ENCODE results near the gene KCNE2.
"Not testable (repeated sequence)": the region's sequence is repeated elsewhere in the genome, so short reads cannot be mapped to it uniquely, and the experiment has no call there.

The KCNE2 gene

DNA sequence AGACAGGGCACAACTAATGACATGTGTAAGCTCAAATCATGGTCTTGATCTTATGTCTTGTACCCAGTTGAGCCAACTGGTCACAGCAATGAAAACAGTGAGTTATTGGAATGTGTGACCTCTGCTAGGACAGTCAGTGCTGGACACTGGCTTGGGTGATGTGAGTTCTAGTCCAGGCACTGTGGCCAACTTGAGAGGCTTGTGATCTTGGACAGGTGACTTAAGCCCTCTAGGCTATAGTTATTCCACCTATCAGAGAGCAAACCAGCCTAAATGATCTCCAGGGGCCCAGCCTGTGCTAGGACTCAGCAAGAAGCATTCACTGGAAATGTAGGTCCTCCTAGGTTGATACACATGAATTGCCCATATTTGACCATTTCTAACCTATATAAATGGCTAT, 1.1 kb downstream of the KCNE2 start:
- Histone ChIP-seq H3K9me3 (no peaks in the 10 kb centered on the region), H3K4me2 (no peak overlapping the region), H3K9ac (no peak overlapping the region), H3K27me3 (no peaks in the 10 kb centered on the region), H3K4me1 (peaks cover 13% of the 10 kb centered on the region; the same call in 1 of the 2 replicates), H3K36me3 (no peaks in the 10 kb centered on the region), H3K27ac (no peak overlapping the region), H3K4me3 (no peak overlapping the region), H4K20me1 (no peaks in the 10 kb centered on the region)
- TF ChIP-seq Cebpa-rat (IDR thresholded peaks at IDR 0.05) = no peak

DNA sequence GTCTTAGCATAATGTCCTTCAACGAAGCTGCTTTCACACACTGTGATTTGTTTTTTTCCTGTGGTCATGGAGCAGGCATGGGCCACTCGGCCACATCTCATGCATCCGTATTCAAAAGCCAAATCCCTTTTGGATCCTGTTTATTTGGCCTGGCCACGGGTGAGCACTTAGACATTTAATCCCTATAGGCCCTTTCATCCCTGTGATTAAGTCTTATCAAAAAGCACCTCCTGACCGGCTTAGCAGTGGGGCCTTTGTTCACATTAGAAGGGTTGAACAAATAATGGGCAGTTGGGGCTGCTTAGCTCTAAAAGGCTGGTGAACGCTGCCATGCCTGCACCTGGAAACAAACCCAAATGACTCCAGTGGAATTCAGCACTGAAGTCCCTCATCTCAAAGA, 2.0 kb downstream of the KCNE2 start:
- Histone ChIP-seq H3K9me3 (no peaks in the 10 kb centered on the region), H3K4me2 (no peak overlapping the region)
- TF ChIP-seq Cebpa-rat (IDR thresholded peaks at IDR 0.05) = no peak

DNA sequence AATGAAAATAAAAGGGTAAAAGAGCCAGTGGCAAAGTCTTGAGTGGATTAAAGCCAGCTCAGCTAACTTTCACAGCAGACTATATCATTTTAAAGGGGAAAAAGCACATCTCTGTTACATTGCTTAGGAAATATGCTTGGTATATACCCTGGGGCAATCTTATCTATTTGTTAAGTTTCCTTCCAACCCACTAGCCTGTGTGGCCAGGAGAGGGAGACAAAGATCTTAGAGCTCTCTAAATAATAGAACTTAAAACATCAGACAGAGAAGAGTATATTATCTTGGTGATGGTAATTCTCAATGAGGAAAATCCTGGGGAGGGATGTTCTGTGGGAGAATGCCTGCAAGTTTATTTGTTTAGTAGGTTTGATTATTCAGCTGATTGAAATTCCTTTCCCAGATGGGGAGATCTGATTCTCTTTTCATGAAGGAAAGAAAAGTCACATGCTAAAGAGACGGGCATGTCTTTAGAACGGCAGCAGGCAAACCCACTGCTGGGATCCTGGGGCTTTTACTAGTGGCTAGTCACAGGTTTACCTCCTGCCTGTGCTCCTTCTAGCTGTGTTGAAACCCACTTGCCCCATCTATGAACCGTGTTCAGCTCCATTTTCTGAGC, 3.6 kb downstream of the KCNE2 start:
- Histone ChIP-seq H3K27ac (no peak overlapping the region), H3K4me1 (no peaks in the 10 kb centered on the region), H3K9ac (no peak overlapping the region), H4K20me1 (no peaks in the 10 kb centered on the region), H3K27me3 (no peaks in the 10 kb centered on the region), H3K4me3 (no peak overlapping the region), H3K36me3 (no peaks in the 10 kb centered on the region), H3K4me2 (no peak overlapping the region), H3K9me3 (no peaks in the 10 kb centered on the region)
- no peak for TF ChIP-seq Cebpa-rat (IDR thresholded peaks at IDR 0.05)

More for the DNA sequence above, 2.0 kb downstream of the KCNE2 start:
- no peak overlapping the region for H3K4me3 ChIP-seq
- H3K9ac ChIP-seq = no peak overlapping the region
- peaks cover 13% of the 10 kb centered on the region; the same call in 1 of the 2 replicates for H3K4me1 ChIP-seq
- H3K27me3 ChIP-seq = no peaks in the 10 kb centered on the region
- H3K36me3 ChIP-seq = no peaks in the 10 kb centered on the region
- H3K27ac ChIP-seq = no peak overlapping the region
- H4K20me1 ChIP-seq = no peaks in the 10 kb centered on the region

DNA sequence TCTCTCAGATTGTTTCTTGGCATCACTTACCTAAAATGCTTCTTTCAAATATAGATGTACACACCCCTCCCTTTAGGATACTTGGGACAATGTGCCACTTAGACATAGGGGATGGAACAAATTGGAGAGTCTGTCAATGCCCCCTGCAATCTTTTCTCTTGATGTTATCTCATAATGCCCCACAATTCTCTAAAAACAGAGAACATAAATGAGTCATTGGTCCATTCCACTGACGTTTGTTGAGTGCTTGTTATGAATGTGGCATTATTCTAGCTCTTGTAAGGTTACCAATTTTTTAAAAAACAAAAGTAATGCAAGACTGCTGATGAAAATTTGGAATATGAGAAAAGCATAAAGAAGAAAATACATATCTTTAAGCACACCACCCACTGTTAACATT, 5.9 kb downstream of the KCNE2 start:
- no peaks in the 10 kb centered on the region for H3K36me3 ChIP-seq
- H3K27ac ChIP-seq = no peak overlapping the region
- no peaks in the 10 kb centered on the region for H3K9me3 ChIP-seq
- no peaks in the 10 kb centered on the region for H3K4me1 ChIP-seq
- TF ChIP-seq Cebpa-rat (IDR thresholded peaks at IDR 0.05) = no peak
- H3K4me2 ChIP-seq = no peak overlapping the region
- H4K20me1 ChIP-seq = no peaks in the 10 kb centered on the region
- H3K9ac ChIP-seq = no peak overlapping the region
- H3K4me3 ChIP-seq = no peak overlapping the region
- no peaks in the 10 kb centered on the region for H3K27me3 ChIP-seq

DNA sequence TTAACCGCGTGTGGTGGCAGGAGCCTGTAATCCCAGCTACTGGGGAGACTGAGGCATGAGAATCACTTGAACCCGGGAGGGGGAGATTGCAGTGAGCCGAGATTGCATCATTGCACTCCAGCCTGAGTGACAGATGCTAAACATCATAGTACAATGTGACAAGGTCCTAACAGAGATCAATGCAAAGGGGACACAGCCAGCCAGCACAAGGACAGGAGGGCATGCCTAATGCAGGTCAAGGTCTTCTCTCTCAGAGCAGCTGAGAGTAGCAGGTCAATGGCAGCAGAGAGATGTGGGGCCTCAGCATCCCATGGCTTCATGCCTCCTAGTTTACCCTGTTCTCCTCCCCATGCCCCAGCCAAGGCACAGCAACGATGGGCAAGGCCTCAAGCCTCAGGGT, 8.5 kb downstream of the KCNE2 start:
- H3K4me2 ChIP-seq = no peak overlapping the region
- no peaks in the 10 kb centered on the region for H3K9me3 ChIP-seq
- H4K20me1 ChIP-seq = no peaks in the 10 kb centered on the region
- no peak for TF ChIP-seq Cebpa-rat (IDR thresholded peaks at IDR 0.05)
- no peak overlapping the region for H3K27ac ChIP-seq
- H3K9ac ChIP-seq = no peak overlapping the region
- no peaks in the 10 kb centered on the region for H3K4me1 ChIP-seq
- no peaks in the 10 kb centered on the region for H3K27me3 ChIP-seq
- H3K36me3 ChIP-seq = no peaks in the 10 kb centered on the region
- no peak overlapping the region for H3K4me3 ChIP-seq

DNA sequence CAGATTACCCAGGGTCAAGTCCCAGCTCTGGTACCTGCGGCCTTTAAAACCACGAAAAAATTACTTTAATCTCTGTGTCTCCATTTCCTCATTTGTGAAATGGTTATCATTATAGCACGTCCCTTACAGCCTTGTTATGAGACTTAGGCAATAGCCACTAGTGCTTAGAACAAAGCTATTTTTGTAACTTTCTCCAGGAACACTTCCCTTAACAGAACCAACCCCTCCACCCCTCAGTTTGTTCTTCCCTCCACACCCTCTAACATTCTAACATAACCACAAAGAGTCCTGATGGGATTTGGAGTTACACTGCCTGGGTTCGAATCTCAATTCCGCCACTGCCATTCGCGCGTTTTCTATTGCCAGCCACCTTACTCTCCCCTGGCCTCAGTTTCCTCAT, 10.7 kb downstream of the KCNE2 start:
- H4K20me1 ChIP-seq, H3K4me1 ChIP-seq, H3K27ac ChIP-seq, H3K27me3 ChIP-seq, H3K4me3 ChIP-seq, H3K4me2 ChIP-seq, H3K9me3 ChIP-seq, H3K9ac ChIP-seq, H3K36me3 ChIP-seq: not testable (repeated sequence)

DNA sequence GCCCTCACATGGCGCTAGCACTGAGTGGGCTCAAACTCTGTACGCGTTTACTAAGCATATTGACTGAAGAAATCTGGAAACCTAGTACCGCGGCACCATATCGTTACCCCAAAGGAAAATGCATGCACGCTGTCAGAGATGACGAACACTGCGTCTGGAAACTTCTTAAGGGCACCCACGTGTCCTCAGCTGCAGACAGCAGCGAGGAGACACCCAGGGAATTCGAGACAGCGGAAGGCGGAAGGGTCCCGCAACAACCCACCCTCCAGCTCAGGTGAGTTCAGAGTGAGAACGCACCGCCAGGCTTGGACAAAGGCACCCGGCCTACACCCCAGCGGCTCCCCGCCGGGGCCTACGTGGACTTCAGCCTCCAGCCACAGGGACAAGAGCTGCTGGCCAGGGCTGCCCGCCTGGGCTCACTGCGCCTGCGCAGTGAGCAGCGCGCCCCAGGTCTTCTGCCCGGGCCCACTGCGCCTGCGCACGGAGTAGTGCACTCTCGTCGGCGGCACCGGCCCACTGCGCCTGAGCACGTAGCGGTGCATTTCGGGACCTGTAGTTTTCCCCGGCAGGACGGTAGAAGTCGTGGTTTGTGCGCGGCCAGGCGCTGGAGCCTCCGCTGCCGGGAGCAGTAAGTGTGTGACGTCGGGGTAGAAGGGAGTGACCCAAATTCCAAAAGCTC, 11.3 kb downstream of the KCNE2 start, which contains the start of gene SMIM11:
Gene SMIM11 (plus strand): TSS at position 568 of the 679 bp plus-strand sequence. CDS start 3,998 bp downstream, outside the sequence.
- H3K4me2 ChIP-seq, H3K36me3 ChIP-seq, H3K9me3 ChIP-seq, H3K4me1 ChIP-seq, H3K4me3 ChIP-seq, H3K27ac ChIP-seq, H3K9ac ChIP-seq, H3K27me3 ChIP-seq, H4K20me1 ChIP-seq: not testable (repeated sequence)

DNA sequence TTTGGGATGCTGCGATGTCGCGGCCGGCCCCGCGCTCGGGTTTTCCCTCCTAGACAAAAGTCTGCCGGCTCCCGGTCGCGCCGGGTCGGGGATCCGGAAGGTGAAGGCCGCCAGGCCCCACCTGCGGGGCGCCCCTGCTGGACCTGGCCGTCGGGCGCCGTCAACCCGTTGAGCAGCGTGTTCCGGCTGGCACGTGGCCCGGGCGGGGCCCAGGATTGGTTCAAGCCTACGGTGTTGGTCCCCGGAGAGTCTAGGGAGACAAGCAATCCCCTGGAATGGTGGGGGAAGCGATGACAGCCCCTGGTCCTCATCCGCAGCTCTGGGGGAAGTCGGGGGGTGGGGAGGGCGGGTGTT, 11.8 kb downstream of the KCNE2 start:
- not testable (repeated sequence) for H3K36me3 ChIP-seq, H3K4me1 ChIP-seq, H3K27me3 ChIP-seq, H3K4me3 ChIP-seq, H3K9me3 ChIP-seq, H3K9ac ChIP-seq, H3K27ac ChIP-seq, H4K20me1 ChIP-seq, H3K4me2 ChIP-seq

DNA sequence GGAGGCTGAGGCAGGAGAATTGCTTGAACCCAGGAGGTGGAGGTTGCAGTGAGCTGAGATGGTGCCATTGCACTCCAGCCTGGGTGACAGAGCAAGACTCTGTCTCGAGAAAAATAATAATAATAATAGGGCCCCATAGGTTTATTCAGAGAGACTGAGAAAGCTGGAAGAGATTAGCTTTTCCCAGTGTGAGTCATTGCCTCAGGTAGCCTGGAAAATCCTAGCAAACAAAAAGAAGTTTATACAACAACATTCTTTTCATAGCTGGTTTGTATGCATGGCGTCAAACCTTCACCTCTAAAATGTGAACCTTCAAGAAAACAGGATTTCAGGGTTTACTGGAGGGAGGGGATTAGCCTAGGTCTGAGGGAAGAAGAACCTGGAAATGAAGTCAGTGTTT, 19.3 kb downstream of the KCNE2 start:
- H3K36me3 ChIP-seq, H3K9ac ChIP-seq, H3K27me3 ChIP-seq, H3K4me2 ChIP-seq, H3K4me3 ChIP-seq, H4K20me1 ChIP-seq, H3K9me3 ChIP-seq, H3K27ac ChIP-seq, H3K4me1 ChIP-seq: not testable (repeated sequence)

DNA sequence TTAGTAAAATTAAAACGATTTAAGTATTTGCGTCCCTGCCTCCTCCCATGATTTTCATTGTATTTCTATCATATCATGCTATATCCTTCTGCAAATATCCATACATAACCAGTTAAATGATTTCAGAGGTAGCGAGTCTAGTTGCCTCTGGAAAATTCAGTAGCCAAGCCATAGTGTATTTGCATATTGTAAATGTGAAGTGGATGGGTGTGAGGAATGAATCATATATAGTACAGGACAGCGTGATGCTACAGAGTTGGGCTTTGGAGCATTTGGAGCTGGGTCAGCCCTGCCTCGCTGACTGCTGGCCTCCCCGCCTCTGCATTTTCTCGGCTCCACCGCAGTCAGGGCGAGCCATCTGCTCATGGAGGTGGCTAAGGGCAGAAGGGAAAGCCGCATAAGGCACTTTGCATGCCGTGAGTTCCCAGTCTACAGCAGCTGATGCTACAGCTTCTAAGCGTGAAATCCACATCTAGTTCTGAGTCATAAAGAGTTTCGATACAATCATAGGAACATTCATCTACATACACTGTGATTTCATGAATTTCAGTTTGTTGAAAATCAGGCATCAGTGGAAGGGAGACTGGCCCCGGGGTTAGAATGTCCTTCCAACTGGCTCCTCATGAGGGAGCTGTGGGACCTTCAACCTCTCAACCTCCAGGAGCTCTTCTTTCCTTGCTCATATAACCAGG, 20.1 kb downstream of the KCNE2 start:
- not testable (repeated sequence) for H3K27me3 ChIP-seq, H3K27ac ChIP-seq, H3K9me3 ChIP-seq, H4K20me1 ChIP-seq, H3K36me3 ChIP-seq, H3K4me1 ChIP-seq, H3K4me2 ChIP-seq, H3K9ac ChIP-seq, H3K4me3 ChIP-seq

DNA sequence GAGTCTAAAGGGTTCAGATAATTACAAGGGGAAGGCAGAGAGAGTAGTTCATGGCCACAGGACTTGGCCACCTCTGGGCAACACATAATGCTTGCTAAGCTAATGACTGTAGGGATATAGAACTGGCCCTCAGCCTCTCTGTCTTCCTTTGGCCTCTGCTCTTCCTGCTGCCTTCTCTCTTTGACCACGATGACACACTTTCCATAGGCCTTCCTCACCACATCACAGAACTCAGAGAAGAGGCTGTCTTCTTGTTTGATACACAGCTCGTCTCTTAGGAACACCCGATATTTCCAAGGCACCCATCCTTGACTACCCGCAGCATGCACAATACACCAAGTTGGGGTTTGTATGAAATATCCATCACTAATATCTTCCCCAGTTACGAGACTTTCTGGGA, 36.7 kb downstream of the KCNE2 start:
- not testable (repeated sequence) for H3K36me3 ChIP-seq, H3K4me2 ChIP-seq, H4K20me1 ChIP-seq, H3K4me1 ChIP-seq, H3K9me3 ChIP-seq, H3K9ac ChIP-seq, H3K4me3 ChIP-seq, H3K27me3 ChIP-seq, H3K27ac ChIP-seq

DNA sequence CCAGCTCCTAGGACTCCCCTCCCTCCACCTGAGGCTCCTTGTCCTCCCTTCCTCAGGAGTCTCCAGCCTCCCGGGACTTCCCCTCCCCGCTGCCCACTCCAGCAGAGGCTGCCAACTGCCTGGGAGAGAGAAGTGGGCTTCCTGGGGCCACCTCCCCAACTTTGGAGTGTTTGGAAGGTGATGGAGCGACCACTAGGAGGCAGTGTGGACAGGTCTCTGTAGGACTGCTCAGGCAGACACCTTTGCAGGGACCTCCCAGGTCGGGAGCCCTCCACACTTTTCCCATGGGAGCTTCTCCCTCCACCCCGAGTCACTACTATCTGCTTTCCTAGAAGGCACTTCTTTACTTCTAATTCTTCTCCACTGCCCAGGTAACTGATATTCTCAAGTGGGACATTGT, 40.9 kb downstream of the KCNE2 start:
- not testable (repeated sequence) for H3K4me2 ChIP-seq, H3K9me3 ChIP-seq, H3K27ac ChIP-seq, H3K4me1 ChIP-seq, H3K36me3 ChIP-seq, H3K9ac ChIP-seq, H3K27me3 ChIP-seq, H4K20me1 ChIP-seq, H3K4me3 ChIP-seq

DNA sequence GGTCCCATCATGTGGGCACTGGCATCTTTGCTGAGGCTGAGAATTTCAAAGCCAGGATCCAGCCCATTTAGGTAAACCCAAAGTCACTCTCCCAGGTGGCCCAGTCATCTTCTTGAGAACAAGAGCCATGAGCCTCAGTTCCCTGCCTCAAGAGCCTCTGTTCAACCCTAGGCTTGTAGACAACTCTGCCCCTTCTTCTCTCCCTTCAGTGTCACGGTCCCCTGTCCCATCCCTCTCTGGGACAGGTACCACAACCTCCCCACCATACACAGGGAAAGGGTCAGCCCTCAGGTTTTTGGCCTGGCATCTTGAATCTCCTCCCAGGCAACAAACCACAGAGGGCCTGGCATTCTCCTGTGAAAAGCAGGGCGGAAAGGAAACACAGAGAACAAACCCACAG, 41.9 kb downstream of the KCNE2 start:
- H3K27ac ChIP-seq, H3K9me3 ChIP-seq, H3K27me3 ChIP-seq, H3K9ac ChIP-seq, H4K20me1 ChIP-seq, H3K4me3 ChIP-seq, H3K4me1 ChIP-seq, H3K36me3 ChIP-seq, H3K4me2 ChIP-seq: not testable (repeated sequence)

DNA sequence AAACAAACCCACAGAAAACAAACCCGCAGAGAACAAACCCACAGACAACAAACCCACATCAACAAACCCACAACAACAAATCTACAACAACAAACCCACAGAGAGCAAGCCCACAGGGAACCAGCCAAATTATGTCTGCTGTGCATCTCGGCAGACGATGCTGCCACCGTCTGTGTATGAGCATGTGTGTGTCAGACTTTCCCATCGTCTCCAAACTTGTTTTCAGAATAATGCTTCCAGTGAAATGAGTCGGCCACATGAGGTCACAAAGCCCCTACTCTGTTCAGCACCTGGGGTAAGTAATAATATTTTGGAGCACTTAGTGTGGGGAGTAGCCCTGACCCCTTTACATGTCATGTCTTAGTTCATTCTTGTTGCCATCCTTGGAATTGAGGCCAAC, 42.3 kb downstream of the KCNE2 start:
- H4K20me1 ChIP-seq, H3K36me3 ChIP-seq, H3K27me3 ChIP-seq, H3K27ac ChIP-seq, H3K4me3 ChIP-seq, H3K4me2 ChIP-seq, H3K4me1 ChIP-seq, H3K9me3 ChIP-seq, H3K9ac ChIP-seq: not testable (repeated sequence)

Data from BLaER1 (cell line).